K562 treated with DMSO at 1 percent for 24 hours (cell line): ENCODE data around the gene NAB2. TPM values are rescaled to one million over a fixed set of nuclear protein-coding genes. Genes with fewer than 3 reads are reported as not detected.

Experiments
- total RNA-seq: library from RNA; unstranded; fragments of 300-600 nt; gene quantifications from 2 replicates; pipeline ENCODE4 v1.2.3, GENCODE V29; 2022; ENCODE audit warnings: low read depth; ENCODE audit not compliant: insufficient read depth

Gene NAB2
- 44.6 and 53.1 TPM in 2 replicates for total RNA-seq

DNA sequence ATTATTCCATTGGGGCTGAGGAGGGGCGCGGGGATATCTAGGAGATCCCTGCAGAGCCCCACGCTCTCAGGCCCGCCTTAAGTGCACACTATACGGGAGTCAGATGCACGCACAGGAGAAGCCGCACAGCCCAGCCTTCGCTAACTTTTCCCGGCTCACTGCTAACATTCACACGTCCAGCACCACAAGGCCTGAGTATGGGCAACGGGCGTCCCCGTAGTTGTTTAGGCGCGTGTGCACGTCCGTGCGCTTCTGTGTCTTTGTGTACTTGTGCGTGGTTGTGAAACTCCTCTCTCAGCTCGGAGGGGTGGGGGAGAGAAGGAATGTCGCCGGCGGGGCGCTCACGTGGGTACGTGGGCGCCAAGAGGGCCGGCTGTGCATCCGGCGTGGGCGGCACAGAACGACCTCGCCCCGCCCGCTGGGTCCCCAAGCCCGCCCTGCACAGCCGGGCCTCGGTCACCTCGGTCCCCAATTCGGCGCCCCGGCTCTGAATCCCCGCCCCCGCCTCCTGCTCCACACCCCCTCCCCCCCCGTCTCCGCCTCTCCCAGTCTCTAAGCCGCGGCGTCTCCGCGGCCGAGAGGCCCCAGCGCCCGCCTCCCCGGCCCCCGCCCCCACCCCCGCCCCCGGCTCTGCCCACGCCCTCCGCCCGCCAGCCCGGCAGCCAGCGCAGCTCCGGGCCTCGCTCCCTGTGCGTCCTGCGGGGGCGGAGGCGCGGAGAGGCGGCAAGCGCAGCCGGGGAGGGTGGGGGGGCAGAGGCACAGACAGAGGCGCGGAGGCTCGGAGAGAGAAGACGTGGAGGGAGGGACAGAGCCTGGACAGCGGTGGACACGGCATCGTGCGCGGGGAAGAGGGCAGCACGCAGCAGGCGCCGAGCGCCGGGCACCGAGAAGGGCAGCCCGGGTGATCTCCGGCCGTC lies at the start of gene NAB2:
TSS of gene NAB2 (plus strand) at position 761 of the 917 bp plus-strand sequence. CDS start 158 bp downstream, outside the sequence.

DNA sequence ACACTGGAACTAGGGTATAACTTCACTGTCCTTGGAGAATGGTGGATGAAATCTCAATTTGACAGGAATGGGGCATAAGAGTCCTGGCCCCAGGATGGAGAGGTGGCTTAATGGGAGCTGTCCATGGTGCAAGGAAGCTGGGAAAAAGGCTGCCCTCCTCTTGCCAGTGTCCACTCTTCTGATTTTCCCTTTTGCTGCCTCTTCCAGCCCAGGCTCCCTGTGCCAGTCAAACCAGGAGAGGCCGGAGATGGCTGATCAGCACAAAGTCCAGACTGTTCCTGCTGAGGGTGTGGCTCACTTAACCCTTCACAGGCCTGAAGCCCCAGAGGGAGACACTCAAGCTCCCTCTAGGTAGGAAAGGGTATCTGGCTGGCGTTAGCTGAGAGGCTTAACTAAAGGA lies 39.0 kb upstream of the NAB2 start, which contains the start of gene MYO1A:
TSS of gene MYO1A (minus strand) at position 240 of the 400 bp plus-strand sequence. CDS start 1,806 bp downstream, outside the sequence.

DNA sequence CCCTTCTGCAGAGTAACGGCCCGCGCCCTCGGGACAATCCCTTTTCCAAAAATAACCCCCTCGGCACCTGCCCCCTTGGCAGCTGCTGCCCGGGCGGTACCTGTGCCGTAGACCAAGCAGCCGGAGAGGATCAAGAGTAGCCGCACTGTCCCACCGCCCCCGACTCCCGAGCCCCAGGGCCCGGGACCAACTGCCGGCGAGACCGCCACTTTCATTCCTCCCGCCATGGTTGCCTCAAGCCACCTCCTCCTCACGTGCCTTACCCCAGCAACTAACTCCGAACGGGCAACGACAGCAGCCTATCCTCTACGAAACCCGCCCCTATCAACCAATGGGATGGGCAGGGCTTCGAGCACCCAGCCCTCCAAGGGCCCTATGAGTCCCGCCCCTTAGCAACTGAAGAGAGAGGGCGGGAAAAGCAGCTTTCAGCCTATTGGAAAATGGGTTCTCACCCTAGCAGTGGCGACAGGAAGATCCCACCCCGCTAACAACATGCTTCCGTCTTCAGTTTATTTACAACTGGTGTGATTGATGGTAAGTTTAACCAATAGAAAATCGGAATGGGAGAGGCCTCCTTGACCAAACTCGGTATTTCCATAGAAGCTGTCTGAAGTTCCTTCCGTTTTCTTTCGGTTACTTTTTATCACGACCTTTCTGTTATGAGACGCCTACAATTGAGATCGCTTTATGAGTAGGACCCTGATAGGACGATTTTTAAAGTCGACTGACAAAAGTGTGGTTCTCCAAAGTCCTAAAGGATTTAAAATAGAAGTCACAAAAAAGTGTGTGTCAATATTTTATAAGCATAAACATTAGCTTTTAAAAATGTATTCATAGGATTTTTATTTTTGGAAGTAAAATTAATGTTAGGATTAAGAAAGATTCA lies 10.2 kb upstream of the NAB2 start, which contains the start of gene NEMP1:
TSS of gene NEMP1 (minus strand) at position 273 of the 886 bp plus-strand sequence. CDS start at position 227, 46 bp downstream.

DNA sequence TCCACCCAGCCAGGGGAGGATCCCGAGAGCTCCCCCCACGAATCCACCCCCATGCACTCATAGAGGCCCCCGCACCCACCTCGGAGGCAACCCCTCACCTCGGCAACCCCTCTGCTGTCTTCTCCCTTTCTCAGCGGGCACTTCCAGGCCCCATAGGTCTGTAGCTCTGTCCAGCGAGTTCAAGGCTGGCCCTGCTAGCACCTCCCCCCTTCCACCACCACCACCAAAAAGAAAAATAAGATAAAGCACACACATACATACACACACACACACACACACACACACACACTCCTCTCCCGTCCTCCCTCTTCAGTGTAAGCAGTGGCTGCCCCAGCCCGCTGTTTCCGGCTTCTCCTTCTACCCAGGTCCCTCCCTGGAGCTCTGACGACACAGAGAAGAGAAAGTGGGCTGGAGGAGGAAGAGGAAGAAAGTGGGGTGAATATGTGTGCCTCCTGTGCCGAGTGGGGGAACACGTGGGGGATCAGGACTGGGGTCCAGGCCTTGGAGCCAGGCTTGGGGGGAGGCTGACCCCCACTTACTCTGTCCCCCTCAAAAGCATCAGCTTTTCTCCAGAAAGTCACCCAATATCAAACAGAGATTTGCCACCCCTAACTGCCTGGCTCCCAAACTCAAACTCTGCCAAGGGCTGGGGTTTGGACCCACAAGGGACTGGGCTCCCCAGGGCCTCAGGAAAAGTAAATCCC lies 22.3 kb downstream of the NAB2 start, which contains the start of gene STAT6:
TSS of gene STAT6 (minus strand) at position 332 of the 704 bp plus-strand sequence. CDS start 3,084 bp downstream, outside the sequence.

DNA sequence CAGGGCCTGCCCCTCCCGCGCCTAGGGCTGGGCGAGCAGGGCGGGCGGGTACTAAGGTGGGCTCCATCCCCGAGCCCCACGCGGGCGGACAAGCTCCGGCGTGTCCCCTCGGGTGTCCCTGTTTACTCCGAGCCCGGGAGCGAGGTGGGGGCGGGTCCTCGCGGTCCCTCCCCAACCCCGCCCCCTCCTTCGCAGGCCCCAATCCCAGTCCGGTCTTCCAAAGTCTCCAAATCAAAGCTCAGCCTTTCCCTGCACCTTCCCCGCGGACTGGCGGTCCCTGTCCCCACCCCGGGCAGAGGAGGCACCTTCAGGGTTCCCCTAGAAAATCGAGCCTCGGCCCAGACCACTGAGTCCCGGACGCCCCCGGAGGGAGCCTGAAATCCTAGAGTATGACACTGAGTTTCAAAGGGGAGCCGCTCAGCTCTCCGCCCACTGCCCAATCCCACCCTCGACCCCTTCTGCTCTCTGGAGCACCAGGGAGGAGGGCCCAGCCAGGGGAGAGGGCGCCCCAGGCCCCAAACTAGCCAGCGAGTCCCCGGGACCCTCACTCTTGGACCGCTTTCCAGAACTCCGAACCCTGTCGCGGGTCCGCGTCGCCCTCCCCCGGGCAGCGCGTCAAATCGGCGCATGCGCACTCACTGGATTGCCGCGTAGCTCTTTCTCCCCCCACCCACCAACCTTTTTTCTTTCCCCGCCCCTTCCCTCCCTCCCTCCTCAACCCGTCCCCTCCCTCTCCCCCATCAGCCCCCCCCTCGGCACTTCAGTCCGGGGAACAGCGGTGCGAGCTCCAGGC lies 39.0 kb downstream of the NAB2 start, which contains the start of gene LRP1:
TSS of gene LRP1 (plus strand) at position 758 of the 793 bp plus-strand sequence. CDS start 482 bp downstream, outside the sequence.

Other genes with a start within 250 kb of the NAB2 start
- not detected in 2 replicates for gene SDR9C7, start 154.7 kb upstream of the NAB2 start, total RNA-seq
- gene RDH16, start 131.5 kb upstream of the NAB2 start, total RNA-seq: 0.37 and 0.58 TPM in 2 replicates
- 8.8 and 10.2 TPM in 2 replicates for gene ZBTB39, start 82.6 kb upstream of the NAB2 start, total RNA-seq
- 2.0 and 2.1 TPM in 2 replicates for gene TAC3, start 72.6 kb upstream of the NAB2 start, total RNA-seq
- 0.10 TPM in 1 of 2 replicates, not detected in the other for gene MYO1A, start 39.0 kb upstream of the NAB2 start, total RNA-seq
- gene NEMP1, start 10.3 kb upstream of the NAB2 start, total RNA-seq: 20.5 and 22.8 TPM in 2 replicates
- gene STAT6, start 22.2 kb downstream of the NAB2 start, total RNA-seq: 47.9 and 54.4 TPM in 2 replicates
- gene LRP1, start 39.4 kb downstream of the NAB2 start, total RNA-seq: 3.0 and 3.9 TPM in 2 replicates
- not detected in 2 replicates for gene LRP1-AS, start 58.5 kb downstream of the NAB2 start, total RNA-seq
- gene NXPH4, start 127.7 kb downstream of the NAB2 start, total RNA-seq: 11.3 and 12.4 TPM in 2 replicates
- gene SHMT2, start 140.6 kb downstream of the NAB2 start, total RNA-seq: 518 and 537 TPM in 2 replicates
- gene STAC3, start 162.1 kb downstream of the NAB2 start, total RNA-seq: 5.2 and 7.9 TPM in 2 replicates